Naive thymus-derived CD8-positive, alpha-beta T cell (primary cell): ENCODE results near the gene RICTOR. TPM values are rescaled to one million over a fixed set of nuclear protein-coding genes. Genes with fewer than 3 reads are reported as not detected.

Experiments
- ATAC-seq, 2 donors: fragments of 150-1000 bp; cut with Tn5 transposase in 1 of 2; sonication (Bioruptor Pico), chemical (Tn5 transposase) in 1 of 2; 1 replicate in 1 of 2; 2 replicates in 1 of 2; pipeline ENCODE4 v1.10.0; 2021; ENCODE audit warnings: mild to moderate bottlenecking in 2 of 2, moderate library complexity in 2 of 2
- POLR2A ChIA-PET: fragments of 350-600 bp; sonication (Branson Sonifier 250); formaldehyde crosslinking; loops from one replicate; lab custom pipeline; 2021; ENCODE audit warnings: antibody characterized with exemption; lab: Charles Lee
- DNase-seq, 10 donors: peaks; one replicate each; pipeline versions ENCODE4 v3.0.0 to v3.0.0-alpha.2; 2020 to 2022
- H3K27ac Mint-ChIP-seq, 10 donors: one replicate each; pipeline ENCODE4 v1.8.0; 2020 to 2022; ENCODE audit warnings: mild to moderate bottlenecking in 10 of 10, mixed read lengths in 10 of 10, moderate library complexity in 4 of 10, inconsistent platforms in 1 of 10
- H3K27me3 Mint-ChIP-seq, 5 donors: one replicate each; pipeline ENCODE4 v1.8.0; 2021 to 2022; ENCODE audit warnings: mixed read lengths in 5 of 5
- H3K36me3 Mint-ChIP-seq, 3 donors: one replicate each; pipeline ENCODE4 v1.8.0; 2020 to 2022; ENCODE audit warnings: mixed read lengths in 3 of 3, mild to moderate bottlenecking in 2 of 3, inconsistent platforms in 1 of 3
- H3K4me1 Mint-ChIP-seq, 4 donors: one replicate each; pipeline ENCODE4 v1.8.0; 2021 to 2022; ENCODE audit warnings: mixed read lengths in 4 of 4
- H3K4me3 Mint-ChIP-seq, 10 donors: one replicate each; pipeline ENCODE4 v1.8.0; 2020 to 2022; ENCODE audit warnings: mild to moderate bottlenecking in 10 of 10, mixed read lengths in 10 of 10, moderate library complexity in 6 of 10, inconsistent platforms in 1 of 10
- H3K9me3 Mint-ChIP-seq, 9 donors: one replicate each; pipeline ENCODE4 v1.8.0; 2020 to 2022; ENCODE audit warnings: mixed read lengths in 9 of 9, mild to moderate bottlenecking in 3 of 9, inconsistent platforms in 1 of 9, moderate library complexity in 1 of 9
- polyA plus RNA-seq, 3 donors: library from polyadenylated mRNA; unstranded; fragments of 300-500 nt; fragmentation: Illumina TruSeq; gene quantifications; one replicate each; pipeline ENCODE4 v1.2.3, GENCODE V29; 2021
- total RNA-seq, 8 experiments: library from RNA in 2 of 8; stranded (reverse) in 2 of 8; gene quantifications; one replicate each; pipeline ENCODE4 v1.2.3 and lab custom pipeline; 2021 to 2026

Gene RICTOR
- total and polyA plus RNA-seq, 5 experiments from 2014 or later, result 9.1 to 102 (median 14.7) TPM

- no peaks in the 10 kb centered on the region for H3K36me3 Mint-ChIP-seq
- no peaks in the 10 kb centered on the region for H3K9me3 Mint-ChIP-seq
- no peak overlapping the region for H3K27ac Mint-ChIP-seq
- no peak for ATAC-seq
- DNase-seq, result no peak
- peaks cover 0 to 8% (median 0%) of the 10 kb centered on the region in 5 donors for H3K27me3 Mint-ChIP-seq
- POLR2A ChIA-PET, result no interaction called here
- H3K4me1 Mint-ChIP-seq, result peaks cover 0 to 6% (median 2%) of the 10 kb centered on the region in 4 donors
- no peak overlapping the region for H3K4me3 Mint-ChIP-seq
These were observed 18.6 kb upstream of the RICTOR start for GRCh38 chr5:39092581-39093351.

GRCh38 chr5:39091940-39092580 is 17.9 kb upstream of the RICTOR start:
- ATAC-seq (no peak), DNase-seq (no peak)
- H3K4me3 Mint-ChIP-seq, result no peak overlapping the region
- POLR2A ChIA-PET, result no interaction called here
- H3K4me1 Mint-ChIP-seq, result peaks cover 0 to 1% (median under 1%) of the 10 kb centered on the region in 4 donors
- peak overlapping the region in 1 of 10 donors; percentile 53 for H3K27ac Mint-ChIP-seq
- no peaks in the 10 kb centered on the region for H3K36me3 Mint-ChIP-seq
- H3K27me3 Mint-ChIP-seq, result peaks cover 0 to 8% (median 0%) of the 10 kb centered on the region in 5 donors
- no peaks in the 10 kb centered on the region for H3K9me3 Mint-ChIP-seq

GRCh38 chr5:39083968-39084367 is 9.8 kb upstream of the RICTOR start:
- Mint-ChIP-seq H3K27me3 (peaks cover 13 to 44% (median 26%) of the 10 kb centered on the region in 5 donors), H3K36me3 (peaks cover 0 to 2% (median 0%) of the 10 kb centered on the region in 3 donors), H3K27ac (no peak overlapping the region), H3K4me3 (no peak overlapping the region), H3K9me3 (no peaks in the 10 kb centered on the region), H3K4me1 (peaks cover 0 to 3% (median under 1%) of the 10 kb centered on the region in 4 donors)
- ATAC-seq (no peak), DNase-seq (no peak)
- POLR2A ChIA-PET, result no interaction called here

GRCh38 chr5:39082995-39083394 is 8.8 kb upstream of the RICTOR start:
- POLR2A ChIA-PET, result no interaction called here
- ATAC-seq (no peak), DNase-seq (no peak)
- peaks cover 0 to 2% (median 0%) of the 10 kb centered on the region in 3 donors for H3K36me3 Mint-ChIP-seq
- no peaks in the 10 kb centered on the region for H3K9me3 Mint-ChIP-seq
- H3K4me1 Mint-ChIP-seq, result peaks cover 0 to 3% (median under 1%) of the 10 kb centered on the region in 4 donors
- H3K4me3 Mint-ChIP-seq, result no peak overlapping the region
- no peak overlapping the region for H3K27ac Mint-ChIP-seq
- peaks cover 16 to 44% (median 26%) of the 10 kb centered on the region in 5 donors for H3K27me3 Mint-ChIP-seq

- POLR2A ChIA-PET, result no interaction called here
- no peak for ATAC-seq
These were observed 6.5 kb upstream of the RICTOR start for GRCh38 chr5:39080597-39081204.

GRCh38 chr5:39080168-39080567 is 6.0 kb upstream of the RICTOR start:
- DNase-seq (no peak), ATAC-seq (no peak)
- Mint-ChIP-seq H3K9me3 (no peaks in the 10 kb centered on the region), H3K4me1 (peaks cover 3 to 22% (median 7%) of the 10 kb centered on the region in 4 donors), H3K36me3 (peaks cover 0 to 2% (median 0%) of the 10 kb centered on the region in 3 donors), H3K27ac (no peak overlapping the region), H3K4me3 (no peak overlapping the region), H3K27me3 (peaks cover 21 to 54% (median 30%) of the 10 kb centered on the region in 5 donors)
- POLR2A ChIA-PET, result no interaction called here

More at GRCh38 chr5:39080597-39081204, 6.5 kb upstream of the RICTOR start:
- H3K4me3 Mint-ChIP-seq, result no peak overlapping the region
- H3K27me3 Mint-ChIP-seq, result peaks cover 23 to 59% (median 30%) of the 10 kb centered on the region in 5 donors
- H3K9me3 Mint-ChIP-seq, result no peaks in the 10 kb centered on the region
- DNase-seq, result peak in 2 of 10 donors; percentile 19 to 25
- H3K36me3 Mint-ChIP-seq, result peaks cover 0 to 2% (median 0%) of the 10 kb centered on the region in 3 donors
- peak overlapping the region in 1 of 10 donors; percentile 59 for H3K27ac Mint-ChIP-seq
- H3K4me1 Mint-ChIP-seq, result peaks cover 0 to 18% (median 4%) of the 10 kb centered on the region in 4 donors

GRCh38 chr5:39079147-39079546 is 4.9 kb upstream of the RICTOR start:
- POLR2A ChIA-PET, result interaction anchor here (0.5 to 0.7 kb wide), 2 partner anchors 39 to 469 kb away, joined by 3 to 4 read pairs; no protein-coding TSS in a partner anchor
- no peak overlapping the region for H3K4me3 Mint-ChIP-seq
- ATAC-seq (no peak), DNase-seq (no peak)
- peaks cover 21 to 50% (median 30%) of the 10 kb centered on the region in 5 donors for H3K27me3 Mint-ChIP-seq
- H3K27ac Mint-ChIP-seq, result no peak overlapping the region
- no peaks in the 10 kb centered on the region for H3K9me3 Mint-ChIP-seq
- H3K4me1 Mint-ChIP-seq, result peaks cover 6 to 23% (median 10%) of the 10 kb centered on the region in 4 donors
- peaks cover 0 to 2% (median 0%) of the 10 kb centered on the region in 3 donors for H3K36me3 Mint-ChIP-seq

GRCh38 chr5:39076757-39077728 is 2.8 kb upstream of the RICTOR start:
- H3K4me3 Mint-ChIP-seq, result peak overlapping the region in 3 of 10 donors; percentile 1 to 54 (median 18)
- no peaks in the 10 kb centered on the region for H3K9me3 Mint-ChIP-seq
- H3K36me3 Mint-ChIP-seq, result peaks cover 0 to 8% (median 0%) of the 10 kb centered on the region in 3 donors
- peaks cover 15 to 36% (median 27%) of the 10 kb centered on the region in 5 donors for H3K27me3 Mint-ChIP-seq
- POLR2A ChIA-PET, result no interaction called here
- DNase-seq (no peak), ATAC-seq (no peak)
- peaks cover 13 to 36% (median 17%) of the 10 kb centered on the region in 4 donors for H3K4me1 Mint-ChIP-seq
- peak overlapping the region in 3 of 10 donors; percentile 57 to 92 (median 70) for H3K27ac Mint-ChIP-seq

- DNase-seq, result no peak
- H3K4me1 Mint-ChIP-seq, result peaks cover 15 to 43% (median 22%) of the 10 kb centered on the region in 4 donors
- no peaks in the 10 kb centered on the region for H3K9me3 Mint-ChIP-seq
- peaks cover 0 to 11% (median 0%) of the 10 kb centered on the region in 3 donors for H3K36me3 Mint-ChIP-seq
- H3K27me3 Mint-ChIP-seq, result peaks cover 10 to 28% (median 26%) of the 10 kb centered on the region in 5 donors
- no peak for ATAC-seq
- H3K27ac Mint-ChIP-seq, result peak overlapping the region in 1 of 10 donors; percentile 92
- H3K4me3 Mint-ChIP-seq, result peak overlapping the region in 5 of 10 donors; percentile 22 to 96 (median 46)
- POLR2A ChIA-PET, result no interaction called here
These were observed 2.0 kb upstream of the RICTOR start for GRCh38 chr5:39076101-39076756.

- Mint-ChIP-seq H3K36me3 (peaks cover under 1 to 25% (median 14%) of the 10 kb centered on the region in 3 donors), H3K27ac (peak overlapping the region; percentile 91 to 99 (median 96)), H3K27me3 (peaks cover 4 to 20% (median 15%) of the 10 kb centered on the region in 5 donors), H3K4me1 (peaks cover 15 to 59% (median 34%) of the 10 kb centered on the region in 4 donors), H3K4me3 (peak overlapping the region; percentile 89 to 98 (median 96)), H3K9me3 (no peaks in the 10 kb centered on the region)
- POLR2A ChIA-PET, result interaction anchor here (0.8 to 1.6 kb wide), 5 partner anchors 13 to 144 kb away, joined by 3 to 4 read pairs (median 4); no protein-coding TSS in a partner anchor
- DNase-seq (peak in 2 of 10 donors; percentile 24 to 36), ATAC-seq (peak; percentile 12 to 39)
These were observed 507 bp downstream of the RICTOR start for GRCh38 chr5:39073767-39074016.
